Stimulated activated CD4-positive, alpha-beta T cell treated with anti-CD3 and anti-CD28 coated beads, TNF-alpha, amount 100 ng/mL, for 24 hours (primary cell): ENCODE measurements around the gene SLC7A7.
"Not testable (repeated sequence)": the region's sequence is repeated elsewhere in the genome, so short reads cannot be mapped to it uniquely, and the experiment has no call there.

ENCODE experiments used
- DNase-seq, 3 experiments: peaks; one replicate each; pipeline ENCODE4 v3.0.0-alpha.2; 2020; ENCODE audit warnings: low read depth in 3 of 3

SLC7A7 gene

GRCh38 chr14:22792158-22792557 is 23.1 kb downstream of the SLC7A7 start:
- no peak for DNase-seq

- no peak for DNase-seq
Measured at GRCh38 chr14:22791301-22791700, 23.9 kb downstream of the SLC7A7 start.

- DNase-seq, result no peak
Measured at GRCh38 chr14:22786685-22787084, 28.6 kb downstream of the SLC7A7 start.

GRCh38 chr14:22781301-22781991 is 33.8 kb downstream of the SLC7A7 start:
- no peak for DNase-seq

- DNase-seq, result no peak
Measured at GRCh38 chr14:22780941-22781300, 34.3 kb downstream of the SLC7A7 start.

- DNase-seq, result no peak
Measured at GRCh38 chr14:22780105-22780679, 35.0 kb downstream of the SLC7A7 start.

- DNase-seq, result no peak
Measured at GRCh38 chr14:22778084-22778483, 37.2 kb downstream of the SLC7A7 start.

- not testable (repeated sequence) for DNase-seq
Measured at GRCh38 chr14:22776849-22777248, 38.4 kb downstream of the SLC7A7 start.

GRCh38 chr14:22776215-22776614 is 39.0 kb downstream of the SLC7A7 start:
- no peak for DNase-seq

GRCh38 chr14:22774011-22774706 is 41.1 kb downstream of the SLC7A7 start:
- DNase-seq, result no peak

GRCh38 chr14:22773162-22774010 is 41.8 kb downstream of the SLC7A7 start:
- no peak for DNase-seq

GRCh38 chr14:22772725-22773124 is 42.5 kb downstream of the SLC7A7 start:
- no peak for DNase-seq

- no peak for DNase-seq
Measured at GRCh38 chr14:22770481-22771187, 44.6 kb downstream of the SLC7A7 start.

GRCh38 chr14:22769369-22769768 is 45.9 kb downstream of the SLC7A7 start:
- no peak for DNase-seq

- DNase-seq, result no peak
Measured at GRCh38 chr14:22768947-22769346, 46.3 kb downstream of the SLC7A7 start.

- DNase-seq, result no peak
Measured at GRCh38 chr14:22767323-22767589, 48.0 kb downstream of the SLC7A7 start.

- peak; percentile 87 to 93 (median 92) for DNase-seq
Measured at GRCh38 chr14:22766457-22767322, 48.5 kb downstream of the SLC7A7 start, which contains the start of gene OXA1L. TSS of gene OXA1L (plus strand) at chr14:22766688. CDS start at chr14:22766702, 14 bp downstream.

- no peak for DNase-seq
Measured at GRCh38 chr14:22764382-22764781, 50.9 kb downstream of the SLC7A7 start.

GRCh38 chr14:22761734-22762133 is 53.5 kb downstream of the SLC7A7 start:
- no peak for DNase-seq

- not testable (repeated sequence) for DNase-seq
Measured at GRCh38 chr14:22757972-22758650, 57.1 kb downstream of the SLC7A7 start.
